ENCODE measurements around the gene RACK1.

The RACK1 gene

DNA sequence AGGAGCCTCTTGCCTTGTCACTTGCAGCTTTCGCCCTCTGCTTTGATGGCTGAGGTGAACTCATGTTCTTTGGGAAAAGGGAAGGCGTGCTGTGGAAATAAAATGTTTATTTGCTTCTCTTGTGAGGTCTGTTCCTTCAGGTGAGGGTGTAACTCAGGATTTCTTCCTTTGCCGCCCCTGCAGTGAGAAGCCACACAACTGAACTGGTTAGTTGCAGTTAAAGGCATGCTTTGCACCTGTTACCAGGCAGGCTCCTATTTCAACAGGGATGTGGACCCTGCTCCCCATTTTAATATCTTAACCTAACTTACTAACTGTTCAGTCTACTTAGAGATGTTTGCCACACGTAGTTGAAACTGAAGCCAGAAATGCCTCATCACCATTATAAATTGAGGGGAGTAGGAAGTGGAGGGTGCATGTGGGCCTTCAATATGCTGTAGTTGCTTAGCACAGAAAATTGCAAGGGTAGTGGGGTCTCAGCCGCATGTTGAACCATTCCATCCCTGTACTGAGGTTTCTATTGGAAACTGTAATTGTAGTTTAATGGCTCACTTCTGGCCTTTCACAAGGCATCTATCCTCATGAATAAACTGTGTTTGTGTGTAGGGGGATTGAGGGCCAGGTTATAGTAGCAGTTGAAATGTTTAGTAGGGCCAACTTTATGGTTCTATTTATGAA is 7.9 kb downstream of the RACK1 start:
- H3K4me1 ChIP-seq (ENCODE audit: low read length): 0 out of 2 replicates have a peak, but pooled peaks cover under 1% of the 10 kb centered on the region
- no peak overlapping the region for H2AFZ ChIP-seq (ENCODE audit: low read length)
- H4K20me1 ChIP-seq (ENCODE audit: insufficient read depth, low read length): peaks cover 22% of the 10 kb centered on the region; the same call in 1 of the 2 replicates
- TF ChIP-seq, protein P1, sequence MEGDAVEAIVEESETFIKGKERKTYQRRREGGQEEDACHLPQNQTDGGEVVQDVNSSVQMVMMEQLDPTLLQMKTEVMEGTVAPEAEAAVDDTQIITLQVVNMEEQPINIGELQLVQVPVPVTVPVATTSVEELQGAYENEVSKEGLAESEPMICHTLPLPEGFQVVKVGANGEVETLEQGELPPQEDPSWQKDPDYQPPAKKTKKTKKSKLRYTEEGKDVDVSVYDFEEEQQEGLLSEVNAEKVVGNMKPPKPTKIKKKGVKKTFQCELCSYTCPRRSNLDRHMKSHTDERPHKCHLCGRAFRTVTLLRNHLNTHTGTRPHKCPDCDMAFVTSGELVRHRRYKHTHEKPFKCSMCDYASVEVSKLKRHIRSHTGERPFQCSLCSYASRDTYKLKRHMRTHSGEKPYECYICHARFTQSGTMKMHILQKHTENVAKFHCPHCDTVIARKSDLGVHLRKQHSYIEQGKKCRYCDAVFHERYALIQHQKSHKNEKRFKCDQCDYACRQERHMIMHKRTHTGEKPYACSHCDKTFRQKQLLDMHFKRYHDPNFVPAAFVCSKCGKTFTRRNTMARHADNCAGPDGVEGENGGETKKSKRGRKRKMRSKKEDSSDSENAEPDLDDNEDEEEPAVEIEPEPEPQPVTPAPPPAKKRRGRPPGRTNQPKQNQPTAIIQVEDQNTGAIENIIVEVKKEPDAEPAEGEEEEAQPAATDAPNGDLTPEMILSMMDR (IDR thresholded peaks at IDR 0.05; ENCODE audit: low read length): no peak
- no peak for TF ChIP-seq EZH2phosphoT487 (IDR thresholded peaks at IDR 0.05; ENCODE audit: low read length)
- TF ChIP-seq EZH2 (optimal IDR thresholded peaks at IDR 0.05; ENCODE audit: low read depth, low read length): no peak
- peaks cover 53% of the 10 kb centered on the region for H3F3A ChIP-seq (ENCODE audit: insufficient read depth, low read length)
- H3K36me3 ChIP-seq (replicated peaks; ENCODE audit: insufficient read depth, low read length): peaks cover 31% of the 10 kb centered on the region
- H3K9me3 ChIP-seq (replicated peaks; ENCODE audit: insufficient read depth, low read length): no peaks in the 10 kb centered on the region
- DNase-seq: no peak
- H3K9me2 ChIP-seq (replicated peaks; ENCODE audit: insufficient read depth, low read length): no peaks in the 10 kb centered on the region
- H3K27me3 ChIP-seq (replicated peaks; ENCODE audit: insufficient read depth, low read length): no peaks in the 10 kb centered on the region
- no peak overlapping the region for H3K4me3 ChIP-seq (ENCODE audit: low read length)
- H3K9ac ChIP-seq (ENCODE audit: low read length): no peak overlapping the region
- no peak overlapping the region for H3K27ac ChIP-seq (ENCODE audit: low read length)
- H3K79me2 ChIP-seq (ENCODE audit: low read length): peaks cover 35% of the 10 kb centered on the region
- H3K4me2 ChIP-seq (ENCODE audit: low read depth, low read length): no peak overlapping the region

- H3K4me2 ChIP-seq (ENCODE audit: low read depth, low read length): no peak overlapping the region
- peaks cover 22% of the 10 kb centered on the region; the same call in 1 of the 2 replicates for H4K20me1 ChIP-seq (ENCODE audit: insufficient read depth, low read length)
These were observed 8.4 kb downstream of the RACK1 start for GRCh38 chr5:181235323-181235688.

DNA sequence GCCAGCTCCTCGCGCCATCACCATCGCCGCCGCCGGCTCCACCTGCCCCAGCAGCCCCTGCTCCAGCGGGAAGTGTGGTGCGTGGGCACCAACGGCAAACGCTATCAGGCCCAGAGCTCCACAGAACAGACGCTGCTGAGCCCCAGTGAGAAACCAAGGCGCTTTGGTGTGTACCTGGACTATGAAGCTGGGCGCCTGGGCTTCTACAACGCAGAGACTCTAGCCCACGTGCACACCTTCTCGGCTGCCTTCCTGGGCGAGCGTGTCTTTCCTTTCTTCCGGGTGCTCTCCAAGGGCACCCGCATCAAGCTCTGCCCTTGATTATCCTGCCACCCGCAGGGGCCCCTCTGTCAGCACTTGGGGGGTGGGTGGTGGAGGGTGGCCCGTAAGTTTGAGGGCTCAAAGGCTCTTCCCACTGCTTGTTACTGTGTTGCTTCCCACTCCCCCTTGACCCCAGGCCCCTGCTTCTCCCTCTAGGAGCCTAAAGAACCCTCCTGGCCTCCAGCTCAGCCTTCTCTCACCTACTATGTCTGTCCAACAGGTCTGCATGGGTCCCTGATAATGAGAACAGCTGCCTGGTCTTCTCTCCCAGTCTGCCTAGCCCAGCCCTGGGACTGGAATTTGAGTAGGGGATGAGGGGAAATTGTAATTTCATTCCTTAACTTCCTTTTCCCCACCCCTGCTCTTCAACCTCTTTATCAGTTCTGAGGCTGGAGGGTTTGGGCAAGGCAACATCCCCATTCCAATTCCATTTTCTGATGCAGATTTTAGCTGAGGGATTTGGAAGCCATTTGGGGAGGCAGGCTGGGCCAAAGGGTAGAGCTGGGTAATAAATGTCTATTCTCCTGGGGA is 9.0 kb downstream of the RACK1 start:
- H3K4me3 ChIP-seq (ENCODE audit: low read length): no peak overlapping the region
- H3K36me3 ChIP-seq (replicated peaks; ENCODE audit: insufficient read depth, low read length): peaks cover 31% of the 10 kb centered on the region
- no peak for DNase-seq
- no peak overlapping the region for H3K27ac ChIP-seq (ENCODE audit: low read length)
- H3K79me2 ChIP-seq (ENCODE audit: low read length): peaks cover 24% of the 10 kb centered on the region
- no peaks in the 10 kb centered on the region for H3K9me3 ChIP-seq (replicated peaks; ENCODE audit: insufficient read depth, low read length)
- H3K27me3 ChIP-seq (replicated peaks; ENCODE audit: insufficient read depth, low read length): no peaks in the 10 kb centered on the region
- no peak overlapping the region for H3K4me2 ChIP-seq (ENCODE audit: low read depth, low read length)
- 0 out of 2 replicates have a peak, but pooled peaks cover 5% of the 10 kb centered on the region for H3K4me1 ChIP-seq (ENCODE audit: low read length)
- H2AFZ ChIP-seq (ENCODE audit: low read length): no peak overlapping the region
- H3K9ac ChIP-seq (ENCODE audit: low read length): no peak overlapping the region
- peaks cover 22% of the 10 kb centered on the region; the same call in 1 of the 2 replicates for H4K20me1 ChIP-seq (ENCODE audit: insufficient read depth, low read length)
- TF ChIP-seq EZH2phosphoT487 (IDR thresholded peaks at IDR 0.05; ENCODE audit: low read length): no peak
- no peak for TF ChIP-seq EZH2 (optimal IDR thresholded peaks at IDR 0.05; ENCODE audit: low read depth, low read length)
- TF ChIP-seq, protein P1 (IDR thresholded peaks at IDR 0.05; ENCODE audit: low read length): no peak
- peaks cover 52% of the 10 kb centered on the region for H3F3A ChIP-seq (ENCODE audit: insufficient read depth, low read length)
- no peaks in the 10 kb centered on the region for H3K9me2 ChIP-seq (replicated peaks; ENCODE audit: insufficient read depth, low read length)

More at GRCh38 chr5:181235323-181235688, 8.4 kb downstream of the RACK1 start:
- no peak overlapping the region for H3K4me3 ChIP-seq (ENCODE audit: low read length)
- no peaks in the 10 kb centered on the region for H3K9me2 ChIP-seq (replicated peaks; ENCODE audit: insufficient read depth, low read length)
- H3K27me3 ChIP-seq (replicated peaks; ENCODE audit: insufficient read depth, low read length): no peaks in the 10 kb centered on the region
- H2AFZ ChIP-seq (ENCODE audit: low read length): no peak overlapping the region
- H3K9me3 ChIP-seq (replicated peaks; ENCODE audit: insufficient read depth, low read length): no peaks in the 10 kb centered on the region
- H3K9ac ChIP-seq (ENCODE audit: low read length): no peak overlapping the region
- DNase-seq: no peak
- TF ChIP-seq EZH2 (optimal IDR thresholded peaks at IDR 0.05; ENCODE audit: low read depth, low read length): no peak
- TF ChIP-seq EZH2phosphoT487 (IDR thresholded peaks at IDR 0.05; ENCODE audit: low read length): no peak
- TF ChIP-seq, protein P1 (IDR thresholded peaks at IDR 0.05; ENCODE audit: low read length): no peak
- H3K4me1 ChIP-seq (ENCODE audit: low read length): 0 out of 2 replicates have a peak, but pooled peaks cover 5% of the 10 kb centered on the region
- peaks cover 53% of the 10 kb centered on the region for H3F3A ChIP-seq (ENCODE audit: insufficient read depth, low read length)
- H3K27ac ChIP-seq (ENCODE audit: low read length): no peak overlapping the region
- H3K36me3 ChIP-seq (replicated peaks; ENCODE audit: insufficient read depth, low read length): peaks cover 31% of the 10 kb centered on the region
- peaks cover 30% of the 10 kb centered on the region for H3K79me2 ChIP-seq (ENCODE audit: low read length)

Data from MM.1S (cell line).